Measurements from ENCODE around the gene ANKRD34B.

ANKRD34B gene

DNA sequence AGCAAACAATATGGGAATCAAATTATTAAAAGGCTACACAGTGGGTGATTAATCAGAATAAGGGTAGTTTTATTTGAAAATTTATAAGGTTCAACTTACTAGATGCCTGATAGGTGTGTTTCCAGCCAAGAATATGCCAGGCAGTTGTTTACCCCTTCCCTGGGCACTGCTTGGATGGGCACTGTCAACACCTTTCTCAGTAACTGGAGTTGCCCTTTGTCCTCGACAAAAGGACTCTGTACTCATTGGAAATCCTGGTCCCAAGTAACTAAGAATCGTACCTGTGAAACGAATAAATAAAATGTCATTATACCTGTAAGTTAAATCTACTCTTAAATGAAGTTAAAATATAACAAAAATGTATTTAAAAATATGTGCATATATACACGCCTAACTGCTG lies 15.0 kb downstream of the ANKRD34B start:
- Histone ChIP-seq H3K9me3 (no peaks in the 10 kb centered on the region), H3K27ac (no peak overlapping the region), H3K4me1 (no peaks in the 10 kb centered on the region), H3K36me3 (no peaks in the 10 kb centered on the region), H3K4me3 (no peak overlapping the region), H3K27me3 (peaks cover 0 to 9% of the 10 kb centered on the region in 2 donors)
- DNase-seq, result no peak
- intact Hi-C loops (cut with DNase I; ENCODE audit: low total_unique reads), result no loop called here
- TF ChIP-seq, protein P1, sequence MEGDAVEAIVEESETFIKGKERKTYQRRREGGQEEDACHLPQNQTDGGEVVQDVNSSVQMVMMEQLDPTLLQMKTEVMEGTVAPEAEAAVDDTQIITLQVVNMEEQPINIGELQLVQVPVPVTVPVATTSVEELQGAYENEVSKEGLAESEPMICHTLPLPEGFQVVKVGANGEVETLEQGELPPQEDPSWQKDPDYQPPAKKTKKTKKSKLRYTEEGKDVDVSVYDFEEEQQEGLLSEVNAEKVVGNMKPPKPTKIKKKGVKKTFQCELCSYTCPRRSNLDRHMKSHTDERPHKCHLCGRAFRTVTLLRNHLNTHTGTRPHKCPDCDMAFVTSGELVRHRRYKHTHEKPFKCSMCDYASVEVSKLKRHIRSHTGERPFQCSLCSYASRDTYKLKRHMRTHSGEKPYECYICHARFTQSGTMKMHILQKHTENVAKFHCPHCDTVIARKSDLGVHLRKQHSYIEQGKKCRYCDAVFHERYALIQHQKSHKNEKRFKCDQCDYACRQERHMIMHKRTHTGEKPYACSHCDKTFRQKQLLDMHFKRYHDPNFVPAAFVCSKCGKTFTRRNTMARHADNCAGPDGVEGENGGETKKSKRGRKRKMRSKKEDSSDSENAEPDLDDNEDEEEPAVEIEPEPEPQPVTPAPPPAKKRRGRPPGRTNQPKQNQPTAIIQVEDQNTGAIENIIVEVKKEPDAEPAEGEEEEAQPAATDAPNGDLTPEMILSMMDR (IDR thresholded peaks at IDR 0.05), result no peak

DNA sequence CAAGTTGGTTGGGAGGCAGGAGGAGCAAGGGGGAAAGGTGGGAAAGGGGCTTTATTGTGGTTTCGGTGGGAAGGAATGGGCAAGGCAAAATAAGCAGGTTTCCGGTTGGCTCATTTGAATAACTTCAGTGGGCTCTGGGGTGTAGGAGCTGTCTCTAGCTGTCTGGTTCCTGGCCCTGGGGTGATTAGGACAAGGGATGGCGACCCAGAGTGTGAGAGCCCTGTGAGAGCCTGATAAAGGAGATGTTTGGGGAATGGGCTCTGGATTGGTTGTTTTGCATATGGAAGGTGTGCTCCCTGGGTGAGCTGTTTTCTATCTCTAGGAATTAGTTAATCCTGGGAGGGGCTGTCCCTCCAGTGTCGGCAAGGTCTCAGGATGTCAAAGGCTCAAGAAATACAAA lies 15.4 kb downstream of the ANKRD34B start:
- Histone ChIP-seq H3K4me3 (no peak overlapping the region), H3K4me1 (no peaks in the 10 kb centered on the region)
- intact Hi-C loops (cut with DNase I; ENCODE audit: low total_unique reads), result no loop called here

DNA sequence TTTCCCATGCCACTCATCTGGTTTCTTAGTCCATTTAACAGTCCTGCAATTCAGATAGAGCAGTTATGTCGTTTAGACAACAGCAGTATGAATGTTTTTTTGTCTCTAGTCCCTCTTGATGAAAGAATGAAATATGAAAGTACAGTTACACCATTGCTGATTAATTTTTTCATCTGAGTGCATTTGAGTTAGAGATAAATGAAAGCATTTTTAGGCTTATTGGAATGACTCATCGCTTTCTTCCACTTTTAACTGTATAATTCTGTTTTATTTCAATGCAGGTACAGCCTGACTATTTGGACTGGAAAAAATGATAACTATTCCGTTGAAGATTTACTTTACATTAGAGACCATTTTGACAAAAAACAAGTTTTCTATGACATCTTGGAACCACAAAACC lies 28.7 kb downstream of the ANKRD34B start:
- no peak overlapping the region for H3K27ac ChIP-seq
- no peaks in the 10 kb centered on the region for H3K4me1 ChIP-seq
- H3K4me3 ChIP-seq, result no peak overlapping the region
- peaks cover 0 to under 1% (median under 1%) of the 10 kb centered on the region in 3 donors for H3K9me3 ChIP-seq
- no peaks in the 10 kb centered on the region for H3K27me3 ChIP-seq
- TF ChIP-seq, protein P1 (IDR thresholded peaks at IDR 0.05), result no peak
- DNase-seq, result no peak
- no peaks in the 10 kb centered on the region for H3K36me3 ChIP-seq
- intact Hi-C loops (cut with DNase I; ENCODE audit: low total_unique reads), result no loop called here

More for the DNA sequence above, 15.4 kb downstream of the ANKRD34B start:
- peaks cover 0 to 8% of the 10 kb centered on the region in 2 donors for H3K27me3 ChIP-seq
- H3K9me3 ChIP-seq, result no peaks in the 10 kb centered on the region
- no peaks in the 10 kb centered on the region for H3K36me3 ChIP-seq
- no peak overlapping the region for H3K27ac ChIP-seq
- DNase-seq, result no peak
- TF ChIP-seq, protein P1 (IDR thresholded peaks at IDR 0.05), result no peak

DNA sequence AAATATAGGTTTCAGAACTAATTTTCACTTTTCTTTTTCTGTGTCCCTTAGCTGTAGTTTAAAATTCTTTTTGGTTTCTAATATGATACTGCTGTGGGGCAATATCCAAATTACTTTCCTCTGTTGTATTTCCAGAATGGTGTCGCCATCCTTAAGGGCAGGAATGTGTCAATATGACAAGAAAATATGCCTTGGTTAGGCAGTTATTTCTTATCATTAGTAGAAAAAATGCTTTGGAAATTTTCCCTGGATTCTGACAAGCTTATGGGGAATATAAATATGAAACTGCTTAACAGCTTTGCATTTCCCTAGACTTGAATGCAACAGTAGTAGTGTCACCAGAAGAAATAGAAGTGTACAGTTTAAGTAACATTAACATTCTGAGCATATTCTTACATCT lies 29.4 kb downstream of the ANKRD34B start:
- no peaks in the 10 kb centered on the region for H3K27me3 ChIP-seq
- DNase-seq, result no peak
- H3K4me3 ChIP-seq, result no peak overlapping the region
- H3K9me3 ChIP-seq, result peaks cover 0 to 7% (median 7%) of the 10 kb centered on the region in 3 donors
- H3K4me1 ChIP-seq, result no peaks in the 10 kb centered on the region
- intact Hi-C loops (cut with DNase I; ENCODE audit: low total_unique reads), result no loop called here
- H3K36me3 ChIP-seq, result no peaks in the 10 kb centered on the region
- no peak overlapping the region for H3K27ac ChIP-seq
- TF ChIP-seq, protein P1 (IDR thresholded peaks at IDR 0.05), result no peak

DNA sequence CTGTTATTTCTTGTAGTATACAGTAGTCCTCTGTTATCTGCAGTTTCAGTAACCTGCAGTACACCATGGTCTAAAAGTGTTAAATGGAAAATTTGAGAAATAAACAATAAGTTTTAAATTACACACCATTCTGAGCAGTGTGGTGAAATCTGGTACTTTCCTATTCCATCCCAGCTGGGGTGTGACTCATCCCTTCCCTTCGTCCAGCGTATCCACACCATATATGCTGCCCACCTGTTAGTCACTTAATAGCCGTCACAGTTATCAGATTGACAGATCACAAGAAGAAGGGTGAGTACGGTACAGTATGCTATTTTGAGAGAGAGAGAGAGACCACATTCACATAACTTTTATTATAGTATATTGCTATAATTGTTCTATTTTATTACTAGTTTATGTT lies 53.3 kb downstream of the ANKRD34B start:
- H3K27me3 ChIP-seq, result no peaks in the 10 kb centered on the region
- H3K27ac ChIP-seq, result no peak overlapping the region
- H3K4me1 ChIP-seq, result no peaks in the 10 kb centered on the region
- no peaks in the 10 kb centered on the region for H3K9me3 ChIP-seq
- DNase-seq, result no peak
- intact Hi-C loops (cut with DNase I; ENCODE audit: low total_unique reads), result no loop called here
- no peak overlapping the region for H3K4me3 ChIP-seq
- TF ChIP-seq, protein P1 (IDR thresholded peaks at IDR 0.05), result no peak
- H3K36me3 ChIP-seq, result peaks cover 0 to 10% (median 0%) of the 10 kb centered on the region in 3 donors

DNA sequence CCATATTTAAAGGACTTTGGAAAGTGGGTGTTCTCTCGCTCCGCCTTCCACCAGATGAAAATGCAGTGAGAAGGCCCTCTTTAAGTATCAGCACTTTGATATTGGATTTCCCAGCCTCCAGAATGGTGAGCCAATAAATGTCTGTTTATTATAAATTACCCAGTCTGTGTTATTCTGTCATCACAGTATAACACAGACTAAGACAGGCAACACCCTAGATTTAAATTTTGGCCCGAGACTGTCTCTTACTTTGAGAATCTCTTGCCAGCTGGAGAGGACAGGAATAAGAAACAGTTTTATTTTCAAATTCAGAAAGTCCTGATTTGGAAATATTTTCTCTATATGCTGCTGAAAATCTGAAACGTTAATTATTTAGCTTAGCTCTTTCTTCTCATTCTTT lies 60.7 kb downstream of the ANKRD34B start:
- no peak overlapping the region for H3K27ac ChIP-seq
- H3K36me3 ChIP-seq, result peaks cover 0 to 10% (median 3%) of the 10 kb centered on the region in 3 donors
- H3K9me3 ChIP-seq, result no peaks in the 10 kb centered on the region
- H3K27me3 ChIP-seq, result no peaks in the 10 kb centered on the region
- intact Hi-C loops (cut with DNase I; ENCODE audit: low total_unique reads), result no loop called here
- TF ChIP-seq, protein P1 (IDR thresholded peaks at IDR 0.05), result no peak
- no peak overlapping the region for H3K4me3 ChIP-seq
- no peak for DNase-seq
- H3K4me1 ChIP-seq, result no peaks in the 10 kb centered on the region

All from tibial artery (tissue), 4 donors.